HL-60/S4 treated with phorbol 12-myristate 13-acetate at 8.2 ng/mL for 4 days and 3 days (cell line): ENCODE data around the gene STK25.

Experiments
- in situ Hi-C: fragments of 300-500 bp; cut with MboI; formaldehyde crosslinking; loops from 2 replicates; pipeline ENCODE4 v1.15.0; 2022; ENCODE audit warnings: low sequenced_read_pairs

STK25 gene

GRCh38 chr2:241495172-241496002, 13.0 kb downstream of the STK25 start:
- in situ Hi-C loops: no loop called here

- in situ Hi-C loops: no loop called here
Observed at GRCh38 chr2:241494311-241494908, 14.0 kb downstream of the STK25 start.

GRCh38 chr2:241493092-241493491, 15.3 kb downstream of the STK25 start:
- in situ Hi-C loops: no loop called here

- in situ Hi-C loops: no loop called here
Observed at GRCh38 chr2:241492174-241492565, 16.2 kb downstream of the STK25 start.

- in situ Hi-C loops: no loop called here
Observed at GRCh38 chr2:241491549-241492173, 16.7 kb downstream of the STK25 start.

- in situ Hi-C loops: no loop called here
Observed at GRCh38 chr2:241490825-241491506, 17.4 kb downstream of the STK25 start.

- in situ Hi-C loops: no loop called here
Observed at GRCh38 chr2:241489733-241490680, 18.4 kb downstream of the STK25 start.

GRCh38 chr2:241489088-241489487, 19.3 kb downstream of the STK25 start:
- in situ Hi-C loops: no loop called here

GRCh38 chr2:241485172-241485911, 23.0 kb downstream of the STK25 start:
- in situ Hi-C loops: no loop called here

- in situ Hi-C loops: no loop called here
Observed at GRCh38 chr2:241483305-241483704, 25.1 kb downstream of the STK25 start.

GRCh38 chr2:241482126-241482955, 26.0 kb downstream of the STK25 start:
- in situ Hi-C loops: no loop called here

GRCh38 chr2:241481687-241482086, 26.7 kb downstream of the STK25 start:
- in situ Hi-C loops: no loop called here

GRCh38 chr2:241479026-241479898, 29.1 kb downstream of the STK25 start:
- in situ Hi-C loops: no loop called here

GRCh38 chr2:241478166-241478565, 30.2 kb downstream of the STK25 start:
- in situ Hi-C loops: no loop called here

- in situ Hi-C loops: no loop called here
Observed at GRCh38 chr2:241475267-241475666, 33.1 kb downstream of the STK25 start.

GRCh38 chr2:241473399-241473798, 35.0 kb downstream of the STK25 start:
- in situ Hi-C loops: no loop called here

GRCh38 chr2:241469746-241470145, 38.6 kb downstream of the STK25 start:
- in situ Hi-C loops: no loop called here

- in situ Hi-C loops: no loop called here
Observed at GRCh38 chr2:241468476-241468781, 40.0 kb downstream of the STK25 start.
